Measurements from ENCODE around the gene ITGAV. TPM values are rescaled to one million over a fixed set of nuclear protein-coding genes. Genes with fewer than 3 reads are reported as not detected.
"Not testable (repeated sequence)": the region's sequence is repeated elsewhere in the genome, so short reads cannot be mapped to it uniquely, and the experiment has no call there.

Gene ITGAV
- total and polyA plus RNA-seq, 4 donors: 27.9 to 146 (median 88.9) TPM

- 61 to 66% methylated on average over 8 of the region's 8 CpGs for WGBS, 2 donors
- Histone ChIP-seq H3K4me3 (ENCODE audit: low read length in 2 of 2) (no peak overlapping the region), H3K27ac (ENCODE audit: low read depth in 1 of 2, low read length in 2 of 2) (no peak overlapping the region), H3K36me3 (ENCODE audit: control insufficient read depth in 1 of 2, insufficient read depth in 2 of 2, low read length in 1 of 2) (no peaks in the 10 kb centered on the region), H3K4me1 (ENCODE audit: control insufficient read depth in 1 of 2, insufficient read depth in 2 of 2, low read length in 2 of 2) (no peaks in the 10 kb centered on the region), H3K9me3 (ENCODE audit: control insufficient read depth, low read length) (no peaks in the 10 kb centered on the region), H3K27me3 (ENCODE audit: control insufficient read depth in 1 of 2, insufficient read depth in 2 of 2, low read length in 1 of 2) (no peaks in the 10 kb centered on the region)
- intact Hi-C loops (cut with DNase I): no loop called here
- no peak for DNase-seq
- no peak for ATAC-seq (ENCODE audit: low FRiP score)
Observed at GRCh38 chr2:186554850-186555671, 34.8 kb upstream of the ITGAV start.

DNA sequence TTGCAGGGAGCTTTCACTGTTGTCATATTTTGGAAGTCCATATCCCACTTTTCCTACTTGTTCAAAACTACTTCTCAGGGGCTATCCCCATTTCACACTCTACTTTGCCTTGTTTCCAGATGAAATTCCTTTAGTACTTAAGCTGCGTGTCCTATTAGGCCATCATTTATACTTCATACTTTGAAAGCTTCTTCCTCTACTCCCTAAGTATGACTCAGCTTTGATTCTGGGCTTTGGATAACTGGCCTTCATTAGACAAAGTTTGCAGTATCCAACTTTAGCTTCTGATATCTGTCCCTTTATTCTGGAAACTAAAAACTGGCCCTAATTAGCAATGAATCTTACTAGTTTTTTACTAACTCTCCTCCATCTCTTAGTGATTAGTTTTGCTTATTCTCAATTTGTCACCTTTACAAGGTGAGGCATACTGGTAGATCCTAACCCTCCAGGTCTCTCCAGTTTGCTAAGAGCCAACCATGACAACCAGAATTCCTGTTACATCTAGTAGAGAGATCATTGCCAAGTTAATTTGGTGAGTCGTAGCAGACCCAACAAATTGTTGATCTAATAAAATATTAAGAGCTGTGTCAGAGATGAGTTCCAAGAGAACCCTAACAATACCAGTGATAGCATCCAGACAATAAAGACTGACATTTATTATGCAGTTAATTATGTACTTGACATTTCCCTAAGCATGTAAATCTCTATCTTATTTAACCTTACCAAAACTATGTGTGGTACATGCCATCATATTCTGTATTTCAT is 31.2 kb upstream of the ITGAV start:
- no peak for ATAC-seq (ENCODE audit: low FRiP score)
- 72 to 76% methylated on average over 2 of the region's 2 CpGs for WGBS, 2 donors
- intact Hi-C loops (cut with DNase I): no loop called here
- Histone ChIP-seq H3K9me3 (ENCODE audit: control insufficient read depth, low read length) (no peaks in the 10 kb centered on the region), H3K4me3 (ENCODE audit: low read length in 2 of 2) (no peak overlapping the region), H3K4me1 (ENCODE audit: control insufficient read depth in 1 of 2, insufficient read depth in 2 of 2, low read length in 2 of 2) (no peaks in the 10 kb centered on the region), H3K27me3 (ENCODE audit: control insufficient read depth in 1 of 2, insufficient read depth in 2 of 2, low read length in 1 of 2) (no peaks in the 10 kb centered on the region), H3K36me3 (ENCODE audit: control insufficient read depth in 1 of 2, insufficient read depth in 2 of 2, low read length in 1 of 2) (no peaks in the 10 kb centered on the region), H3K27ac (ENCODE audit: low read depth in 1 of 2, low read length in 2 of 2) (no peak overlapping the region)
- DNase-seq: no peak

DNA sequence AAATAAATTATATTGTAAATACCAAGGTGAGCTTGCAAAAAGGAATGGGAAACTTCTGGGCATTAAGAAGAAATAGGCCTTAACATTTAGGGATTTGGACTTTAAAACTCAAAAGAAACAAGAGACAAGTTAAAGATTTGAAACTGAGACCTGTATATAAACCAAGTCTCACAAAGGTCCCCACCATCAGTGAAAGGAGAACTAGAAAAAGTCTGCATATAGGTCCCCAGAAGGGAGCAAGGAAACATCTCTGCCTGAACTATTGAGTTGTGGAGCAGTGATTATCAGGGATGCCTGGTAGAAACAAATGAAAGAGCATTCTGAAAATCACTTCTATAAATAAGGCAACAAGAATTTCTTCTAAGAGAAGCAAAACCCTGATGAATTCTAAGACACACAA is 30.5 kb upstream of the ITGAV start:
- H3K27ac ChIP-seq (ENCODE audit: low read depth in 1 of 2, low read length in 2 of 2): no peak overlapping the region
- H3K9me3 ChIP-seq (ENCODE audit: control insufficient read depth, low read length): no peaks in the 10 kb centered on the region
- intact Hi-C loops (cut with DNase I): no loop called here
- H3K36me3 ChIP-seq (ENCODE audit: control insufficient read depth in 1 of 2, insufficient read depth in 2 of 2, low read length in 1 of 2): no peaks in the 10 kb centered on the region
- ATAC-seq (ENCODE audit: low FRiP score) (no peak), DNase-seq (no peak)
- no peak overlapping the region for H3K4me3 ChIP-seq (ENCODE audit: low read length in 2 of 2)
- no peaks in the 10 kb centered on the region for H3K27me3 ChIP-seq (ENCODE audit: control insufficient read depth in 1 of 2, insufficient read depth in 2 of 2, low read length in 1 of 2)
- H3K4me1 ChIP-seq (ENCODE audit: control insufficient read depth in 1 of 2, insufficient read depth in 2 of 2, low read length in 2 of 2): no peaks in the 10 kb centered on the region

DNA sequence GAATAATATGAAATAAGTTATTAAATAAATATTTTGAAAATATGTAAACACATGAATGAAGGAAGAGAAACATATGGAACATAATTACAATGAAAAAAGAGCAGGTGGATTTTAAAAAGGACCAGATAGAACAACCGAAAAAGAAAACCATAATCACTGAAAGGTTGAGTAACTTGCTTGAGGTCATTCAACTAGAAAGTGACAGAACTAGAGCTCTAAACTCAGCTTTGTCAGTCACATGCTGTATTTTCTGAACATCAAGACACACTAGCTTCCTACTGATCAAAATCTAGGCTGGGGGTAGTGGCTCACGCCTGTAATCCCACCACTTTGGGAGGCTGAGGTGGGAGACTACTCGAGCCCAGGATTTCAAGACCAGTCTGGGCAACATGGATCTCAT is 30.0 kb upstream of the ITGAV start:
- 89 to 95% methylated on average over 3 of the region's 3 CpGs for WGBS, 2 donors
- H3K9me3 ChIP-seq (ENCODE audit: control insufficient read depth, low read length): no peaks in the 10 kb centered on the region
- no peaks in the 10 kb centered on the region for H3K4me1 ChIP-seq (ENCODE audit: control insufficient read depth in 1 of 2, insufficient read depth in 2 of 2, low read length in 2 of 2)
- no peaks in the 10 kb centered on the region for H3K27me3 ChIP-seq (ENCODE audit: control insufficient read depth in 1 of 2, insufficient read depth in 2 of 2, low read length in 1 of 2)
- no peak overlapping the region for H3K27ac ChIP-seq (ENCODE audit: low read depth in 1 of 2, low read length in 2 of 2)
- no peak overlapping the region for H3K4me3 ChIP-seq (ENCODE audit: low read length in 2 of 2)
- intact Hi-C loops (cut with DNase I): no loop called here
- H3K36me3 ChIP-seq (ENCODE audit: control insufficient read depth in 1 of 2, insufficient read depth in 2 of 2, low read length in 1 of 2): no peaks in the 10 kb centered on the region
- no peak for ATAC-seq (ENCODE audit: low FRiP score)
- no peak for DNase-seq

DNA sequence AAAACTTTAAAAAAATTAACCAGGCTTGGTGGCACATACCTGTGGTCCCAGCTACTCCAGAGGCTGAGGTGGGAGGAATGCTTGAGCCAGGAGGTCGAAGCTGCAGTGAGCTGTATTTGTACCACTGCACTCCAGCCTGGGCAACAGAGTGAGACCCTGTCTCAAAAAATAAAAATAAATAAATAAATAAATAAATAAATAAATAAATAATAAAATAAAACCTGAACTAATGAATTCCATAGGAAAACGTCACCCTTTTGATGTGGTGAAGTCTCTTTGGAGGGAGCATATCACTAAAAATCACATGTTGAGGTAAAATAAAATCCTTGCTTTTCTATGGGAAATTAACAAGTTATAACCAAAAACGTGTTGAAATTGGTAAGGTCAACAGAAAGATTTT is 29.6 kb upstream of the ITGAV start:
- WGBS, 2 donors: 59 to 73% methylated on average over 3 of the region's 3 CpGs

DNA sequence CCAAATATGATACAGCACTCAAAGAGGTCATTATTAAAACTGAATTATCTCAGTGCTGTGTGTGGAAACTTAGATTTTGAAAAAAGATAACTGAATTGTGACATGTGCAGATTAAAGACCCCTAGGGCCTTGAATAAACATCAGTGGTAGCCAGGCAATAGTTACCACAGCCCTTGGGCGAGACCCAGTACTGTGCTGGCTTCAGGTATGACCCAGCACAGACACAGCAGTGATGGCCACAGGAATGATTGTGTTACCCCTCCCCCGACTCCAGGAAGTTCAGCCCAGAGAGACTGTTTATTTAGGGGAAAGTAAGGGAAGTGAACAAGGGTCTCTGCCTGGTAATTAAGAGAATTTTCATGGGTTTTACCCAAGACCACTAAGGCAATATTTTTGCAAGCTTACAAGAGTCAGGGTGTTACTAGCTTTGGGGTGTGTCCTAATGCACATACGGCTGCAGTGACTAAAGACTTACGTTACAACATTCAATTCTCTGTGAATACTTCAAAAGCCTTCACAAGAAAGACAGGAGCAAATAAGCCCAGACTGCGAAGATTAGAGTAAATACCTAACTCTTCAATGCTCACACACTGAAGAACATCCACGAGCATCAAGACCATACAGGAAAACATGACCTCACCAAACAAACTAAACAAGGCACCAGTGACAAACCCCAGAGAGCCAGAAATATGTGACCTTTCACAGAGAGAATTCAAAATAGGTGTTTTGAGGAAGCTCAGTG is 28.2 kb upstream of the ITGAV start:
- Histone ChIP-seq H3K4me3 (ENCODE audit: low read length in 2 of 2) (no peak overlapping the region), H3K27ac (ENCODE audit: low read depth in 1 of 2, low read length in 2 of 2) (no peak overlapping the region), H3K27me3 (ENCODE audit: control insufficient read depth in 1 of 2, insufficient read depth in 2 of 2, low read length in 1 of 2) (no peaks in the 10 kb centered on the region), H3K9me3 (ENCODE audit: control insufficient read depth, low read length) (no peaks in the 10 kb centered on the region), H3K4me1 (ENCODE audit: control insufficient read depth in 1 of 2, insufficient read depth in 2 of 2, low read length in 2 of 2) (no peaks in the 10 kb centered on the region), H3K36me3 (ENCODE audit: control insufficient read depth in 1 of 2, insufficient read depth in 2 of 2, low read length in 1 of 2) (no peaks in the 10 kb centered on the region)
- WGBS, 2 donors: 90 to 92% methylated on average over 6 of the region's 6 CpGs
- intact Hi-C loops (cut with DNase I): no loop called here
- no peak for ATAC-seq (ENCODE audit: low FRiP score)
- no peak for DNase-seq

More for the DNA sequence above, 29.6 kb upstream of the ITGAV start:
- Histone ChIP-seq H3K4me3 (ENCODE audit: low read length in 2 of 2) (no peak overlapping the region), H3K4me1 (ENCODE audit: control insufficient read depth in 1 of 2, insufficient read depth in 2 of 2, low read length in 2 of 2) (no peaks in the 10 kb centered on the region), H3K9me3 (ENCODE audit: control insufficient read depth, low read length) (no peaks in the 10 kb centered on the region), H3K27ac (ENCODE audit: low read depth in 1 of 2, low read length in 2 of 2) (no peak overlapping the region), H3K27me3 (ENCODE audit: control insufficient read depth in 1 of 2, insufficient read depth in 2 of 2, low read length in 1 of 2) (no peaks in the 10 kb centered on the region), H3K36me3 (ENCODE audit: control insufficient read depth in 1 of 2, insufficient read depth in 2 of 2, low read length in 1 of 2) (no peaks in the 10 kb centered on the region)
- ATAC-seq (ENCODE audit: low FRiP score): no peak
- no peak for DNase-seq
- intact Hi-C loops (cut with DNase I): no loop called here

DNA sequence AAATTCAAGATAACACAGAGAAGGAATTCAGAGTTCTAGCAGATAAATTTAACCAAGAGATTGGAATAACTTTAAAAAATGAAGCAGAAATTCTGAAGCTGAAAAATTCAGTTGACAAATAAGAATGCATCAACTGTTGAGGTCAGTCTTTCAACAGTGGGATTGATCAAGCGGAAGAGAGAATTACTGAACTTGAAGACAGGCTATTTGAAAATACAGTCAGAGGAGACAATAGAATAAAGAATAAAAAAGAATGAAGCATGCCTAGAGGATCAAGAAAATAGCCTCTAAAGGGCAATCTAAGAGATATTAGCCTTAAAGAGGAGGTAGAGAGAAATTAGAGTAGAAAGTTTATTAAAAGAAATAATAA is 27.7 kb upstream of the ITGAV start:
- no peak overlapping the region for H3K4me3 ChIP-seq (ENCODE audit: low read length in 2 of 2)
- intact Hi-C loops (cut with DNase I): no loop called here
- no peaks in the 10 kb centered on the region for H3K4me1 ChIP-seq (ENCODE audit: control insufficient read depth in 1 of 2, insufficient read depth in 2 of 2, low read length in 2 of 2)
- 97 to 98% methylated on average over 1 of the region's 1 CpG for WGBS, 2 donors
- H3K27me3 ChIP-seq (ENCODE audit: control insufficient read depth in 1 of 2, insufficient read depth in 2 of 2, low read length in 1 of 2): no peaks in the 10 kb centered on the region
- no peaks in the 10 kb centered on the region for H3K9me3 ChIP-seq (ENCODE audit: control insufficient read depth, low read length)
- ATAC-seq (ENCODE audit: low FRiP score): no peak
- DNase-seq: no peak
- no peaks in the 10 kb centered on the region for H3K36me3 ChIP-seq (ENCODE audit: control insufficient read depth in 1 of 2, insufficient read depth in 2 of 2, low read length in 1 of 2)
- H3K27ac ChIP-seq (ENCODE audit: low read depth in 1 of 2, low read length in 2 of 2): no peak overlapping the region

DNA sequence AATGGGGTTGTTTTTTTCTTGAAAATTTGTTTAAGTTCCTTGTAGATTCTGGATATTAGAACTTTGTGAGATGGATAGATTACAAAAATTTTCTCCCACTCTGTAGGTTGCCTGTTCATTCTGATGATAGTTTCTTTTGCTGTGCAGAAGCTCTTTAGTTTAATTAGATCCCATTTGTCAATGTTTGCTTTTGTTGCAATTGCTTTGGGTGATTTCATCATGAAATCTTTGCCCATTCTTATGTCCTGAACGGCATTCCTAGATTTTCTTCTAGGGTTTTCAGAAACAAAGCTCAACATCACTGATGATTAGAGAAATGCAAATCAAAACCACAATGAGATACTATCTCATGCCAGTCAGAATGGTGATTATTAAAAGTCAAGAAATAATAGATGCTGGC is 21.3 kb upstream of the ITGAV start:
- H3K27me3 ChIP-seq (ENCODE audit: control insufficient read depth in 1 of 2, insufficient read depth in 2 of 2, low read length in 1 of 2); intact Hi-C loops (cut with DNase I); H3K4me1 ChIP-seq (ENCODE audit: control insufficient read depth in 1 of 2, insufficient read depth in 2 of 2, low read length in 2 of 2); ATAC-seq (ENCODE audit: low FRiP score); H3K36me3 ChIP-seq (ENCODE audit: control insufficient read depth in 1 of 2, insufficient read depth in 2 of 2, low read length in 1 of 2); H3K9me3 ChIP-seq (ENCODE audit: control insufficient read depth, low read length); H3K27ac ChIP-seq (ENCODE audit: low read depth in 1 of 2, low read length in 2 of 2); DNase-seq; H3K4me3 ChIP-seq (ENCODE audit: low read length in 2 of 2): not testable (repeated sequence)
- WGBS, 2 donors: 89 to 91% methylated on average over 1 of the region's 1 CpG

Data from aorta (tissue), 5 donors.